ENCODE measurements around the gene CNOT6.
A peak's percentile ranks its signal among the peaks of the same experiment; 100 is the strongest.
"Not testable (repeated sequence)": the region's sequence is repeated elsewhere in the genome, so short reads cannot be mapped to it uniquely, and the experiment has no call there.

Gene CNOT6

DNA sequence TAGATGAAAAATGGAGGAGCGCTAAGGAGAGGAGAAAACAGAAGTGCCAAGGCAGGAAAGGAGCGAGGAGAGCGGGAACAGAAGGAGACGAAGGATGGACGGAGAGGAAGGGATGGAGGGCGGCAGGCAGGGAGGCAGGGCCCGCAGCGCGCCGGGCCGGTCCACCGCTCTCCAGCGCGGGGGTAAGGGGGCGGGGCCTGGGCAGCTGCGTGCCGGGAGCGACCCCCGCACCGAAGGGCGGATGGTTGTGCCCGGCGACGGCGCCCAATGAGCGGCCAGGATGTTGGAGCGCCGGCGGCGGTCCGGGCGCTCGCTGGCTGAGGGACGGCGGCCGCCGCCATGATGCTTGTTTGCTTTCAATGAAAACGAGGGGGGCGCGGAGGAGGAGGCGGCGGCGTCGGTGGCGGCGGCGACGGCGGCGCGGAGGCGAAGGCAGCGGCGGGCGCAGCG lies at the start of gene CNOT6:
TSS of gene CNOT6 (plus strand) at position 320 of the 450 bp plus-strand sequence. CDS start 34,898 bp downstream, outside the sequence.
- ATAC-seq (peak; percentile 84), DNase-seq (peak; percentile 95)
- peak within 1 kb of the TSS; percentile 91 for H3K4me3 Mint-ChIP-seq
- no peaks in the 10 kb centered on the region for H3K9me3 Mint-ChIP-seq
- H3K27me3 Mint-ChIP-seq = no peaks in the 10 kb centered on the region
- H3K27ac Mint-ChIP-seq = peak within 1 kb of the TSS; percentile 88
- H3K36me3 Mint-ChIP-seq (ENCODE audit: low read depth) = peaks cover 10% of the 10 kb centered on the region
- H3K4me1 Mint-ChIP-seq = peaks cover 35% of the 10 kb centered on the region

DNA sequence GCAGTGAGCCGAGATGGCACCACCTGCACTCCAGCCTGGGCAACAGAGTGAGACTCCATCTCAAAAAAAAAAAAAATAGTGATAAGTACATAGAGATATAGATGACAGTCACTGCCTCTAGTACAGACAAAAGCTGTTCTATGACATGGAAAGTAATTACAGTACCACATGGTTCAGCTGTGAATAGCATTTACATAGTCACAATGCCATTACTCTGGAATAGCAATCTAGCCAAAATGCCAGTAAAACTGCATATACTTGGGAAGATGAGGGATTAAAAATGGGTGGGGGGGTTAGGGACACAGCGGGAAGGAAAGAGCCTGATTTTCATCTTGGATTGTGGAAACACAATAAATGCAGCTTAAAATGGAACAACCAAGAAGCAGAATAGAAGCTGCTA lies 39.4 kb upstream of the CNOT6 start:
- no peak for DNase-seq
- Mint-ChIP-seq H3K36me3 (ENCODE audit: low read depth) (no peaks in the 10 kb centered on the region), H3K9me3 (no peaks in the 10 kb centered on the region), H3K4me3 (no peak overlapping the region), H3K27me3 (peaks cover 25% of the 10 kb centered on the region), H3K4me1 (no peaks in the 10 kb centered on the region), H3K27ac (no peak overlapping the region)
- ATAC-seq = no peak

DNA sequence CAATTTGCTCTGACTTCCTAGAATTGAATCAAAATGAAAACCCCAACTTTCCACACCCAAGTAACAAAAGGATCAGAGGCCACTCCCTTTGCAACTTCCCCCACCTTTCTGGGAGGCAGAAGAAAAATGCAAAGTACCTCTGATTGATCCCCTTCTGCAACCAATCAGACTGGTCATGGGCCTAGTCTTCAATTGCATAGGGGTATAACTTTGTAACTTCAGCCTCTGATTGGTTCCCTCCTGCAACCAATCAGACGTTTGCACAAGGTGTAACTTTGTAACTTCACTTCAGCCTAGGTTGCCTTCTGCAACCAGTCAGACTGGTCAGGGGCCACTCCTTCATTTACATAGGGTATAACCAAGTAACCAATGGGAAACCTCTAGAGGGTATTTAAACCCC lies 38.3 kb upstream of the CNOT6 start:
- Mint-ChIP-seq H3K27ac (no peak overlapping the region), H3K4me1 (no peaks in the 10 kb centered on the region), H3K9me3 (no peaks in the 10 kb centered on the region), H3K27me3 (peaks cover 19% of the 10 kb centered on the region), H3K36me3 (ENCODE audit: low read depth) (no peaks in the 10 kb centered on the region), H3K4me3 (no peak overlapping the region)
- no peak for DNase-seq
- no peak for ATAC-seq

DNA sequence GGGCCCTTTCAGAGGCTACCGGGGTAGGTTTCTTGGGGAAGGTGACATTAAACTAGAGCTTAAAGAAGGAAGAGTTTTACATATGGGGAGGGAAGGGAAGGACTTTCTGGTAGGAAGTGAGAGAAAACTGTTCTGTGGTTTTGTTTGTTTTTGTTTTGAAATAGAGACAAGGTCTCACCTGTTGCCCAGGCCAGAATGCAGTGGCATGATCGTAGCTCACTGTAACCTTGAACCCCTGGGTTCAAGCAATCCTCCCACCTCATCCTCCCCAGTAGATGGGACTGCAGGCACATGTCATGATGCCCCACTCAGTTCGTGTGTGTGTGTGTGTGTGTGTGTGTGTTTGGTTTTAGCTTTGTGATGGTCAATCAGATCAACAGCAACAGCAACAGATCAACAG lies 37.4 kb upstream of the CNOT6 start:
- no peak for DNase-seq
- Mint-ChIP-seq H3K36me3 (ENCODE audit: low read depth) (no peaks in the 10 kb centered on the region), H3K27ac (no peak overlapping the region), H3K9me3 (no peaks in the 10 kb centered on the region), H3K4me3 (no peak overlapping the region), H3K4me1 (no peaks in the 10 kb centered on the region), H3K27me3 (peaks cover 14% of the 10 kb centered on the region)
- no peak for ATAC-seq

DNA sequence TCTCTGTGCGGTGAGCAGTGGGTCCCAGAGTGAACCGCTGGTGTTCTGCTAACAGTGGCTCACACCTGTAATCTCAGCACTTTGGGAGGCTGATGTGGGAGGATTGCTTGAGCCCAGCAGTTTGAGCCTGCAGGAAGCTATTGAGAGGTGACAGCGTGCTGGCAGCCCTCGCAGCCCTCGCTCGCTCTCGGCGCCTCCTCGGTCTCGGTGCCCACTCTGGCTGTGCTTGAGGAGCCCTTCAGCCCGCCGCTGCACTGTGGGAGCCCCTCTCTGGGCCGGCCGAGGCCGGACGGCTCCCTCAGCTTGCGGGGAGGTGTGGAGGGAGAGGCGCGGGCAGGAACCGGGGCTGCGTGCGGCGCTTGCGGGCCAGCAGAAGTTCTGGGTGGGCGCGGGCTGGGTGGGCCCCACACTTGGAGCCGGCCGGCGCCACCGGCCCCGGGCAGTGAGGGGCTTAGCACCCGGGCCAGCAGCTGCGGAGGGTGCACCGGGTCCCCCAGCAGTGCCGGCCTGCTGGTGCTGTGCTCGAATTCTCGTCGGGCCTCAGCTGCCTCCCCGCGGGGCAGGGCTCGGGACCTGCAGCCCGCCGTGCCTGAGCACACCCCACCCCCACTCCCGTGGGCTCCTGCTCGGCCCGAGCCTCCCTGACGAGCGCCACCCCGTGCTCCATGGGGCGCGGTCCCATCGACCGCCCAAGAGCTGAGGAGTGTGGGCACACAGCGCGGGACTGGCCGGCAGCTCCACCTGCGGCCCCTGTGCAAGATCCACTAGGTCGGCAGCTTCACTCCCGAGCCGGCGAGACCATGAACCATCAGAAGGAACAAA lies 35.1 kb upstream of the CNOT6 start:
- DNase-seq; H3K4me3 Mint-ChIP-seq; H3K9me3 Mint-ChIP-seq; H3K4me1 Mint-ChIP-seq; H3K36me3 Mint-ChIP-seq (ENCODE audit: low read depth); H3K27ac Mint-ChIP-seq; H3K27me3 Mint-ChIP-seq; ATAC-seq: not testable (repeated sequence)

DNA sequence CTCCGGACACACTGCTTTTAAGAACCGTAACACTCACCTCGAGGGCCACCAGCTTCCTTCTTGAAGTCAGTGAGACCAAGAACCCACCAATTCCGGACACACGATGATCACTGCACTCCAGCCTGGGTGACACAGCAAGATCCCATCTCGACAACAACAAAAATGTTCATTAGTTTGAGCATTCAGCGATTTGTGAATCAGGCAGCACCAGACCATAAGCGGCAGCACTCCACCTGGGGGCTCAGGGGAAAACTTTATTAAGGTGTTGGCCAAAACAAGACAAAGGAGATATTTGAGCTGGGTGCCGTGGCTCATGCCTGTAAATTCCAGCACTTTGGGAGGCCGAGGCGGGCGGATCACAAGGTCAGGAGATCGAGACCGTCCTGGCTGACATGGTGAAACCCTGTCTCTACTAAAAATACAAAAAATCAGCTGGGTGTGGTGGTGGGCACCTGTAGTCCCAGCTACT lies 34.5 kb upstream of the CNOT6 start:
- H3K4me1 Mint-ChIP-seq; H3K27me3 Mint-ChIP-seq; H3K4me3 Mint-ChIP-seq; H3K27ac Mint-ChIP-seq; H3K9me3 Mint-ChIP-seq; H3K36me3 Mint-ChIP-seq (ENCODE audit: low read depth); ATAC-seq; DNase-seq: not testable (repeated sequence)

DNA sequence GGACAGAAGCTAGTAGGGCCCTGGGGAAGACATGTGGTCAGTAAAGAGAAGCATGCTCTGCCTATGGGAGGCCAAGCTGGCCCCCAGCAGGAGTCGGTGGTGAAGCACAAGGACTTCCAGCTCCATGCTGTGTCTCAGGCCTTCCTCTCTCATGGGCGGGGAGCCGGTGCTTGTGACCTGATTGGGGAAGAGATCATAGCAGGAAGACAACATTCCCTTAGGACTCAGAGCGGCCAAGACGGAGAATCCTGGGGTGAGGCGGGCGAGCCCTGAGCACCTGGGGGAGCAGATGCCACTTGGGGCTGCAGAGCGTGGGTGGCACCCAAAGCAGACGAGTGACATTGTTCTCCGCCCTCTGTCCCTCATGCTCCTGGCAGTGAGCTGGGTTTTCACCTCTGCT lies 33.3 kb upstream of the CNOT6 start:
- Mint-ChIP-seq H3K4me3 (no peak overlapping the region), H3K4me1 (no peaks in the 10 kb centered on the region), H3K27ac (no peak overlapping the region), H3K36me3 (ENCODE audit: low read depth) (no peaks in the 10 kb centered on the region), H3K27me3 (no peaks in the 10 kb centered on the region), H3K9me3 (no peaks in the 10 kb centered on the region)
- no peak for ATAC-seq
- DNase-seq = no peak

DNA sequence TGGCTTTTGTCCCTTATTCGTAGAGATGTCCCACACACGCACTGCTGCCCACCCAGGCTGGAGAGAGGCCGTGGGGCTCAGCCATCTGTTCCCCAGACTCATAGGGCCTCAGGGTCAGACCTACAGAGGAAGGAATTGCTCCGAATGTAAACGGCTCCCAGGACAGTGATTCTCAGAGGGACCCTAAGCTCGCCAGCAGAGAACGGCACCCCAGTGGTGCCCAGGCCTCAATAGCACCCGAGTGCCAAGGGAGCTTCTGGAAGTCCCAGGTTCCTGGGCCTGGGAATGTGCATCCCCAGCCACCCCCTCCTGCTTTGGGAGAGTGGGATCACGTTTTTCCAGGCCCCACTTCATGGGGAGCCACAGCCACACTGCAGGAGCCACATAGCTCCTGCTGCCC lies 32.9 kb upstream of the CNOT6 start:
- Mint-ChIP-seq H3K36me3 (ENCODE audit: low read depth) (no peaks in the 10 kb centered on the region), H3K27me3 (no peaks in the 10 kb centered on the region)

DNA sequence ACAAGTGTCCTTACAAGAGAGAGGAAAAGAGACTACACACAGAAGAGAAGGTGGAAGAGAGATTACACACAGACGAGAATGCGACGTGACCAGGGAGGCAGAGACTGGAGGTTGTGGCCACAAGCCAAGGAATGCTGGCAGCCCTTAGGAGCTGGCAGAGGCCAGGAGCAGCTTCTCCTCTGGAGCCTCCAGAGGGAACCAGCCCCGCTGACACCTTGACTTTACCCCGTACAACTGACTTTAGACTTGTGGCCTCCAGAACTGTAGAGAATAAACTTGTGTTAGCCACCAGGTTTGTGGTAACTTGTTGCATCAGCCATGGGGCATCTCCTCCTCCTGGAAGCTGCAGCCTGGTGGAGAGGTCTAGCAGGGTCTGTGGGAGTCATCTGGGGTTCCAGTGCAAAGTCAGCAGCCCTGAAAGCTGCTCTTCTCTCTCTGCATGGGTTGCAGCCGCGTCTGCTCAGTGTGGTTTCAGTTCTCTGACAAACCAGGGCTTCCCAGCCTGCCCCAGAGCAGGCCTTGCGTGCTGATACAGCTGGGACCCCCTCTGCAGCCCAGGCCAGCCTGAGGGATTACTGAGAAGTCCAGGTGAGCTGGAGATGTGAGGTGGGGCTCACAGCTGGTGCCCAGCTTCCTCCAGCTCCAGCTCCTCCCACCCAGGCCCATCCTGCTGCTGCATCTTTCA lies 30.8 kb upstream of the CNOT6 start:
- no peak for DNase-seq
- H3K9me3 Mint-ChIP-seq = no peaks in the 10 kb centered on the region
- H3K36me3 Mint-ChIP-seq (ENCODE audit: low read depth) = no peaks in the 10 kb centered on the region
- no peak for ATAC-seq
- H3K27me3 Mint-ChIP-seq = no peaks in the 10 kb centered on the region
- H3K27ac Mint-ChIP-seq = no peak overlapping the region
- H3K4me3 Mint-ChIP-seq = no peak overlapping the region
- no peaks in the 10 kb centered on the region for H3K4me1 Mint-ChIP-seq

More for the DNA sequence above, 32.9 kb upstream of the CNOT6 start:
- ATAC-seq (no peak), DNase-seq (no peak)
- Mint-ChIP-seq H3K27ac (no peak overlapping the region), H3K4me3 (no peak overlapping the region), H3K4me1 (no peaks in the 10 kb centered on the region), H3K9me3 (no peaks in the 10 kb centered on the region)

DNA sequence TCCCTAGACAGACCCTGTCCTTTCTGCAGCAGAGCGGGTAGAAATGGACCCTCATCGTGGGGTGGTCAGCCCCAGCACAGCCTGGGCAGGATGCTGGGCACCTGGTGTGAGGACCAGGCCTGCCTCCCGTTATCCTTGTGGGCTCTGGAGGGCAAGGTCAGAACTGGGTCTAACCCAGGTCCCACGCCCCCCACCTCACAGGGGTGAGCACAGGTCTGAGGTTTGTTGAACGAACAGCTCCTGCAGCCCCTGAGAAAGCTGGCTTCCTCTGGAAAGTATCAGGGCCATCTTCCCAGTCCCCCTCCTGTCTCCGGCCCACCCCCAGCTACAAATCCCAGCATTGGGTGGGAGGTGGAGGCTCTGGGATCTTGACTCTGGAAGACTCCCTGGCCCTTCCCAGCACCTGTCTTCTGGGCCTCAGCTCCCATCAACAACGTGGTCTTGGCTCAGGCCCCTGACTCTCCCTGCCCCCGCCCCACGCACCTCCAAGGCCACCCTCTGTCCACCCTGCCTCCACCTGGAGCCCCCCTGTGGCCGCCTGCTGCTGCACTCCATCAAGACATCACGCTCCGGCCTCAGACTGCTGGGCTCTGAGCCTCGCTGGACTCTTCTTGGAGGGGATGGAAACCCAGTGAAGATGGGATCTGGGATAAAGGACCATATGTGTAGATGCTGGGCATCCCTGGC lies 30.1 kb upstream of the CNOT6 start:
- H3K27me3 Mint-ChIP-seq = peaks cover 2% of the 10 kb centered on the region
- H3K4me3 Mint-ChIP-seq = no peak overlapping the region
- ATAC-seq = no peak
- no peak overlapping the region for H3K27ac Mint-ChIP-seq
- H3K4me1 Mint-ChIP-seq = no peaks in the 10 kb centered on the region
- no peaks in the 10 kb centered on the region for H3K9me3 Mint-ChIP-seq
- H3K36me3 Mint-ChIP-seq (ENCODE audit: low read depth) = no peaks in the 10 kb centered on the region
- DNase-seq = no peak

DNA sequence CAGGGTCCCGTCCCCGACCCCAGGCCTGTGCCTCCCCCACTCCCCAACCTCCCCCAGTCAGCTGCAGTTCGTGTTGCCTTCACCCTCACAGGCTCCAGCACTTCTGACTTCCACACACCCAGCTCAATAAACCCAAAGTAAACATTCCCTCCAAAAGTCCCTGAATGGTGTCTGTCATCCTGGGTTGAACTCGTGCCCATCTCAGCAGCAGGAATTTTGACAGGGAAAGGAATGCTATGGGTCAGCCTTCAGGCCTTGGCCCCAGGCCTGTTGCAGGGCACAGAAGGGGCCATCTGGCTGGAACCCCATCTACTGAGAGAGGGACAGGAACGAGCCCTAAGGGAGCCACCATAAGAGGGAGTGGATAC lies 29.6 kb upstream of the CNOT6 start:
- Mint-ChIP-seq H3K4me3 (no peak overlapping the region), H3K9me3 (no peaks in the 10 kb centered on the region), H3K4me1 (no peaks in the 10 kb centered on the region), H3K27ac (no peak overlapping the region), H3K27me3 (peaks cover 2% of the 10 kb centered on the region), H3K36me3 (ENCODE audit: low read depth) (no peaks in the 10 kb centered on the region)
- ATAC-seq (no peak), DNase-seq (no peak)

DNA sequence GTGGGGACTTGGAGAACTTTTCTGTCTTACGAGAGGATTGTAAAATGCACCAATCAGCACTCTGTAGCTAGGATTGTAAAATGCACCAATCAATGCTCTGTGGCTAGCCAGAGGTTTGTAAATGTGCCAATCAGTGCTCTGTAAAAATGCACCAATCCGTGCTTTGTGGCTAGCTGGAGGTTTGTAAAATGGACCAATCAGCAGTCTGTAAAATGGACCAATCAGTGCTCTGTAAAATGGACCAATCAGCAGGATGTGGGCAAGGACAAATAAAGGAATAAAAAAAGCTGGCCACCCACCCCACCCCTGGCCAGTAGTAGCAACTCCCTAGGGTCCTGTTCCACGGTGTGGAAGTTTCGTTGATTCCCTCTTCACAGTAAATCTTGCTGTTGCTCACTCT lies 29.1 kb upstream of the CNOT6 start:
- not testable (repeated sequence) for H3K27me3 Mint-ChIP-seq; H3K9me3 Mint-ChIP-seq; H3K4me3 Mint-ChIP-seq; ATAC-seq; H3K36me3 Mint-ChIP-seq (ENCODE audit: low read depth); H3K27ac Mint-ChIP-seq; DNase-seq; H3K4me1 Mint-ChIP-seq

DNA sequence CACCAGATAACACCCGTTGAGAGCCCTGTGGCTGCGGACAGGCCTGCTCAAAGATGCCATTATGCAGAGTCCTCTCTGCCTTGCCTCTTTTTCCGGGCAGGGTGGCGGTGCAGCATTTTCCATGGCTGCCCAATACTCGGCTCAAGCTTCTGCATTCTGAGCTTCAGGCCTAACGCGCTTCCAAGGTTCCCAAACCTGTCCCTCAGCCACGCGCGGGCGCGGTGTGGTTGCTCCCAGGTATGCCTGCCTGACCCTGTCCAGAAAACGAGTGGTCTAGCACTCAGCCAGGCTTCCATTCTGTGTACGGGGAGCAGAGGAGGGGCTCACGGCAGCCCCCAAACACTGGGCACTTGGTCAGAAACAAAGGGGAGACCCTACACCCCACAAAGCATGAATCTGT lies 27.9 kb upstream of the CNOT6 start:
- Mint-ChIP-seq H3K4me1 (no peaks in the 10 kb centered on the region), H3K27ac (no peak overlapping the region), H3K4me3 (no peak overlapping the region), H3K9me3 (no peaks in the 10 kb centered on the region), H3K27me3 (peaks cover 5% of the 10 kb centered on the region), H3K36me3 (ENCODE audit: low read depth) (no peaks in the 10 kb centered on the region)
- DNase-seq = no peak
- no peak for ATAC-seq

DNA sequence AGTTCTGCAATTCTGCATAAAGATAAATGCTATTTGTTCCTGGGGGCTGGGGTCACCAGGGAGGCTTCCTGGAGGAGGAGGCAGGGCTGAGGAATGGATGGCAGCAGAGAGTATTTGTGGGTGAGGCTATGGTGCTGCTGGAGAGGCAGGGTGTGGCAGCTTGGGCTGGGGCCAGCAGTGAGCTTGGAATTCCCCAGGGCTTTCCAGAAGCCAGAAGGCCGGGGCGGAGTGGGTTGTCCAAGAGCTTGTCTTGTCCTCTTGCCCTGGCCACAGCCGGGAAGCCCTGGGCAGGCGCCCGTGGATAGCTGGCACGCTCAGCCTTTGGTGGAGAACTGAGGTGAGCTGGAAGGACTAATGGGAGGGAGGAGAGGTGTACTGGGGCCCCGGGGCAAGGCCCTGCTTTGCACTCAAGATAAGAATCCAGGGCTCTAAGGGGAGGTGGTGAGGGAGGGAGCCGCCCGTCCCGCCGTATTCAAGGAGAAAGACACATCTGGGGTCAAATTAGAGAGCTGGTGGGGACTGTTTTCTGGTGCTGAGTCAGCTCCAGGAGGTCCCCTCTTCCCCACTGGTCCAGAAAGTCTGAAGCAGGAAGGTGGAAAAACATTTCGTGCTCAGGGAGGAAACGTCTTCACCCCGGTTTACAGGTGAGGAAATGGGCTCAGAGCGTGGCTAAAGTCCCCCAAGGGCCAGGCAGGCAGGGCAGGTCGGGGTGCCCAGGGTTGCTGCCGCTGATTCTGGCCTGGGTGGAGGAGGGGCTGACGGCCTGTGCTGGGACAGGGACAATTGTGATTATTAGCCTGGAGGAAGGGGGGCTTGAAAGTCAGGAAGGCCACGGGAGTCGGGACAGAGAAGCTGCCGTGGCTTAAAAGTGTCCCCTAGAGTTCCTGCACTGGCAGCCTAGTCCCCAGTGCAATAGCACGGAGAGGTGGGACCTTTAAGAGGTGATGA lies 26.9 kb upstream of the CNOT6 start:
- H3K4me3 Mint-ChIP-seq = no peak overlapping the region
- H3K4me1 Mint-ChIP-seq = no peaks in the 10 kb centered on the region
- no peak for ATAC-seq
- no peak for DNase-seq
- H3K27ac Mint-ChIP-seq = no peak overlapping the region
- H3K27me3 Mint-ChIP-seq = peaks cover 5% of the 10 kb centered on the region
- no peaks in the 10 kb centered on the region for H3K9me3 Mint-ChIP-seq
- H3K36me3 Mint-ChIP-seq (ENCODE audit: low read depth) = no peaks in the 10 kb centered on the region
